HG03520 (cell line): ENCODE results near the gene CDC42BPG.

Experiments used
- ATAC-seq: cut with Tn5 transposase; IDR thresholded peaks from one replicate; pipeline ENCODE4 v1.9.1; 2021; ENCODE audit warnings: mild to moderate bottlenecking, moderate library complexity; ENCODE audit not compliant: unreplicated experiment

Gene CDC42BPG

DNA sequence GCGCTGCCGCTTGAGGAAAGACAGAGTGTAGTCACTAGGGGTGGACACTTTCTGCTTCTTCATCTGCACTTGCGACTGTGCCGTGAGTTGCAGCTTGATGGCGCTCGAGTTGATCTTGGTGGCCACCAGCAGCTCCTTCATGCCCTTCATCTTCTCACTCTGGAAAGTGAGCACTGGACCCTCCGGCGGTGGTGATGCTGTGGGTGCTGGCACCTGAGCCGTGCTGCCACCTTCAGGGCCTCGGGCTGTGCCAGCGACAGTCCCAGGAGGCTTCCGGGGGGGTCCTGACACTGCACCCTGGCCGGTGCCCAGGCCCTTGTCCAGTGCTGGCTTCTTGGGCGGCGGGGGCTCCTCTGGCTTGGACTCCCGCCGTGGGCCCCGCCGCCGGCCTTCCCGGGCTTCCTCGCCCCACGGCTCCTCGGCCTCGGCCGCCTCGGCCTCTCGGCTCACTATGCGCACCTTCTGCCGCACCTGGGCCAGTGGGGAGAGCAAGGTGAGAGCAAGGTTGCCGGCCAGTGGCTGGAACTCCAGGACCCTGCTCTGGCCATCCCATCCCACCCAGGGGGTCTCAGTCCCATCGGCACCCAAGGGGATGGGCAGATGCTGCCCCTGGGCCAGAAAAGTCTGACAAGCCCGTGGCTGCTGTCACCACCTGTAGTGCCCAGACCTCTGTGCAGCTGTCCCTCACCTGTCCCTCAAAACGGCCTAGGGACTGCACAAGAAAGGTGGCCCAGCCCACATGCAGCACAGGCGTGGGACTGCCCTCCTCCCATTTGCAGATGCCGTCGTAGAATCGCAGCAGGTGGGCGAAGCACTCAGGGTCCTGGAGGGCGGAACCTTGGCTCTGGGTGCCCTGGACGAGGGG lies 39.9 kb downstream of the CDC42BPG start:
- no peak for ATAC-seq

DNA sequence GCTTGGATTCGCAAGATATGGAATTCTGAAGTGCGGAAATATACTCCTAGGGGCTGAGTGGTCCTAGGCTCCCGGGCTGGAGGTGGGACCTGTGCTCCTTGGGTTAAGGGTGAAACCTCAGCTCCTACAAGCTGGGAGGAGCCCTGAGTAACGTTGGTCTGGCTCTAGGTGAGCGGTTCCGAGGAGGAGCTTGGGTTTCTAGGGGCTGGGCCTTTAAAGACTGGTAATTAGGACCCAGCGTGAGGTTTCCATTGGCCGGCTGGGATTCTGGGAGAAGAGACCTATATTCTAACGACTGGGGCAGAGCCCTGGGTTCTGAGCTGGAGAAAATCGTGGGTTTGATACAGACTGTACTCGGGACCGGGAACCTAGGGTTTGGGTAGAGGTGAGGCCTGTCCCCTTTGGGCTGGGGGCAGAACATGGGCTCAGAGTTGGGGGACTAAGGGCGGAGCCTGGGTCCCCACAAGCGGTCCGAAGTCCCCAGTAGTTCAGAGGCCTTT lies 40.6 kb downstream of the CDC42BPG start:
- no peak for ATAC-seq

- no peak for ATAC-seq
These were observed 41.2 kb downstream of the CDC42BPG start, which contains the start of gene MAP4K2 for GRCh38 chr11:64803158-64803845. TSS of gene MAP4K2 (minus strand) at chr11:64803214. CDS start at chr11:64803149, 65 bp downstream.

DNA sequence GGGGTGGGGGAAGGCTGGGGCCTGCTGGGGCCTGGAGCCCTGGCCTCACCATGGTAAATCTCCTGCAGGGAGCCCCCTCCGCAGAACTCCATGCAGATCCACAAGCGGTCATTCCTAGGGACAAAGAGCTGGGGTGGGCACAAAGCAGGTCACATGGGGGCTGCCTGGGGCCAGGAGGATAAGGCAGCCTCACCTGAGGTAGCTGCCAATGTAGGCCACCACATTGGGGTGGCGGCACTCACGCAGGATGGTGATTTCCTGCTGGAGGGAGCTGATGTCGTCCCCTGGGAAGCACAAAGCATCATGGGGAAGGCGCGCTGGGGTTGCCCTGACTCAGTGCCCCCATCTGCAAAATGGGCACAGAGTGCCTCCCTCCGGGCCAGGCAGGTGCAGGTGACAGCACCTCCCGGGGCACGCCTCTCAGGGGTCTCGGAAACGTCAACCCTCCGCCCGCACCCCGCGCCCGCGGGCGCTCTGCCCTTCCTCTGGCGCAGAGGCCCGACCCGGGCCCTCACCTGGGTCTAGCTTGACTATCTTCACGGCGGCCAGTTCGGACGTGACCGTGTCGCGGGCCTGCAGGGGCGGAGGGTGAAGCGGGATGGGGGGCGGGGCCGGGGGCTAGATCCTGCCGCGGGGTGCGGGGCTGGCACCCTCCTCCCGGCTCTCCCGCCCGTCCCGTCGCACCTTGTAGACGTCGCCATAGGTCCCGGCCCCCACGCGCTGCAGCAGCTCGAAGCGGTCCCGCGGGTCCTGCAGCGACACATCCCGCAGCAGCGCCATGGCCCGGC lies 41.9 kb downstream of the CDC42BPG start:
- no peak for ATAC-seq

- ATAC-seq, result no peak
These were observed 42.7 kb downstream of the CDC42BPG start for GRCh38 chr11:64801561-64802369.

- ATAC-seq, result no peak
These were observed 43.3 kb downstream of the CDC42BPG start for GRCh38 chr11:64801158-64801464.

GRCh38 chr11:64800303-64801157 lies 43.9 kb downstream of the CDC42BPG start:
- ATAC-seq, result no peak

GRCh38 chr11:64799623-64800302 lies 44.7 kb downstream of the CDC42BPG start:
- ATAC-seq, result no peak

DNA sequence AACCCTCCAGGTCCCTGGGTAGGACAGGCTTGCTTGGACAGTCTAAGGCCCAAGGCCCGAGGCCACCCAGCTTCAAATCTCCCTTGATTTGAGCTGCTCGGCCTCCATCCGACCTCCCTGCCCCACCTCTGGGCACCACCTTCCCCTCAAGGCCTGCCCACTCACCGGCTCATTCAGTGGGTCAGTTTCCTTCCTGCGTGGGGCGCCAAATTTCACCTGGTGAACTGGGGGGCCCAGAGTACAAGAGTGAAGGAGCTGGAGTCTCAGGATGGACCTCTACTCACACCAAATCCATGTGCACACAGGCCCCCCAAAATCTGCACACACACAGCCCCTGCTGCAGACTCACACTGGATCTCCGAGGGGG lies 45.2 kb downstream of the CDC42BPG start:
- no peak for ATAC-seq

- ATAC-seq, result no peak
These were observed 47.5 kb downstream of the CDC42BPG start for GRCh38 chr11:64796757-64797541.

- no peak for ATAC-seq
These were observed 48.3 kb downstream of the CDC42BPG start for GRCh38 chr11:64796047-64796756.

DNA sequence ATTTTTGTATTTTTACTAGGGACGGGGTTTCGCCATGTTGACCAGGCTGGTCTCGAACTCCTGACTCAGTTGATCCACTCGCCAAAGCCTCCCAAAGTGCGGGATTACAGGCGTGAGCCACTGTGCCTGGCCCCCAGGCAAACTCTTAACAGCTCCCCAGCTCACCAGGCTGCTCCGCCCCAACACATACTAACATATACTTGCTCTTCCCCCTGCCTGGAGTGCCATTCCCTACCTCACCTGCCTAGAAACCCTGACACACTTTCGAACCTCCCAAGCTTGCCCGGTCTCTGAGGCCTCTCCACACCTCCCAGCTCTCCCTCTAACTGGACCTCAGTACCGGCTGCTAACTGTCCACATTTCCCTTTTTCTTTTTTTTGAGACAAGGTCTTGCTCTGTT lies 49.9 kb downstream of the CDC42BPG start:
- ATAC-seq, result no peak

- ATAC-seq, result no peak
These were observed 50.9 kb downstream of the CDC42BPG start for GRCh38 chr11:64793271-64794160.

DNA sequence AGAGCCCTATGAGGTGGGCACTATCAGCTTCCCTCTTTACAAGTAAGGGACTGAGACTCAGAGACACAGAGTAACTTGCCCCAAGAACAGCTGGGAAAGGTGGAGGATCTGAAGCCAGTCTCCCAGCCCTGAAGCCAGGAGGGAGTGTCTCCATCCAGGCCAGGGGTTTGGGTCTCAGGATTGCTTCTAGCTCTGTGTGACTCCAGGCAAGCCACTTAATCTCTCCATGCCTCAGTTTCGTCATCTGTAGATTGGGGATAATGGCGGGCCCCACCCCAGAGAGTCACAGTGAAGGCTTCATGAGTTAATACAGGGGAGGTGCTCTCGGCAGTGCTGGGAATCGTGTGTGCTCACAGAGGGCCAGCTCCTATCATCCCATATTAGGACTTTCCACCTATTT lies 52.0 kb downstream of the CDC42BPG start:
- ATAC-seq, result no peak

DNA sequence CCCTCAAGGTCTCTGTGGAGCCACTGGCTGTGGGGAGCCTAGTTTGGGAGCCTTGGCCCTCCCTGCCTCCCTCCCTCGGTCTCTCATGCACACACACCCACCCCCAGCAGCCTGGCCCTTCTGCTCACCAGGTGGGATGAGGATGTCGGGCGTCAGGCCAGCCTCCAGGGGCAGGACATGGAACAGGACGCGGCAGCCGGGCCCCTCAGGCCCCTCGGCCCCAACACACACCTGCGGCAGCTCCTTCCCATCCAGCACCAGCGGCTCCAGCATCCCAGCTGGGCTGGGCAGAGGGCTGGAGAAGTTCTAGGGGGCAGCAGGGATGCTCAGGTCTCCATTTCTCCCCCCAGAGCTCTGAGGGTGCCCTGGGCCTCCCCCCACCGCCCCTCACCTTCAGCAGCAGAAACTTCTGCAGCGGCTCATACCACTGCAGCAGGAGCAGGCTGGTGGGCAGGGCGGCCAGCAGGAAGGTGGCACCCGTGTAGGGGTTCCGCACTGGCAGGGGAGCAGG lies 52.6 kb downstream of the CDC42BPG start:
- ATAC-seq, result no peak
